AG09319 (cell line): Measurements from ENCODE around the gene UBFD1.

Experiments
- DNase-seq: peaks from one replicate; pipeline ENCODE4 v3.0.0-alpha.2; 2010; ENCODE audit warnings: low read depth; ENCODE audit errors: extremely low read depth
- TF ChIP-seq, protein P1 (sequence below): IDR thresholded peaks from 2 replicates; pipeline ENCODE4 v1.5.1; 2011; ENCODE audit warnings: low read depth, mild to moderate bottlenecking, inconsistent platforms, low read length, moderate library complexity

The UBFD1 gene

DNA sequence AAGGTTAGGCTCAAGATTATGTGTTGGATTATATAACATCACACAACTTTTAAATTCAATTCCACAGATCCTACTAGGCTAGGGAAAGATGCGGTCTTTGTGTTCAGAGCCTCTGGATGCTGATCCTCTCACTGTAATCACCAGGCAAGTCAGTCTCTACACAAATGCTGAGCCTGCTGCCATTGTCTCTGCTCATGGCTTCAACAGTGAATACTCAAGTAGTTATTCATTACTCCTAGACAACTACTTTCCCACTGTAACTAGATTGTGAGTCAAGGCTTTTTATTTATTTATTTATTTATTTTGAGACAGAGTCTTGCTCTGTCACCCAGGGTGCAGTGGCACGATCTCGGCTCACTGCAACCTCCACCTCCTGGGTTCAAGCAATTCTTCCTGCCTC lies 54.4 kb downstream of the UBFD1 start:
- TF ChIP-seq, protein P1, sequence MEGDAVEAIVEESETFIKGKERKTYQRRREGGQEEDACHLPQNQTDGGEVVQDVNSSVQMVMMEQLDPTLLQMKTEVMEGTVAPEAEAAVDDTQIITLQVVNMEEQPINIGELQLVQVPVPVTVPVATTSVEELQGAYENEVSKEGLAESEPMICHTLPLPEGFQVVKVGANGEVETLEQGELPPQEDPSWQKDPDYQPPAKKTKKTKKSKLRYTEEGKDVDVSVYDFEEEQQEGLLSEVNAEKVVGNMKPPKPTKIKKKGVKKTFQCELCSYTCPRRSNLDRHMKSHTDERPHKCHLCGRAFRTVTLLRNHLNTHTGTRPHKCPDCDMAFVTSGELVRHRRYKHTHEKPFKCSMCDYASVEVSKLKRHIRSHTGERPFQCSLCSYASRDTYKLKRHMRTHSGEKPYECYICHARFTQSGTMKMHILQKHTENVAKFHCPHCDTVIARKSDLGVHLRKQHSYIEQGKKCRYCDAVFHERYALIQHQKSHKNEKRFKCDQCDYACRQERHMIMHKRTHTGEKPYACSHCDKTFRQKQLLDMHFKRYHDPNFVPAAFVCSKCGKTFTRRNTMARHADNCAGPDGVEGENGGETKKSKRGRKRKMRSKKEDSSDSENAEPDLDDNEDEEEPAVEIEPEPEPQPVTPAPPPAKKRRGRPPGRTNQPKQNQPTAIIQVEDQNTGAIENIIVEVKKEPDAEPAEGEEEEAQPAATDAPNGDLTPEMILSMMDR, result no peak
- DNase-seq, result no peak

DNA sequence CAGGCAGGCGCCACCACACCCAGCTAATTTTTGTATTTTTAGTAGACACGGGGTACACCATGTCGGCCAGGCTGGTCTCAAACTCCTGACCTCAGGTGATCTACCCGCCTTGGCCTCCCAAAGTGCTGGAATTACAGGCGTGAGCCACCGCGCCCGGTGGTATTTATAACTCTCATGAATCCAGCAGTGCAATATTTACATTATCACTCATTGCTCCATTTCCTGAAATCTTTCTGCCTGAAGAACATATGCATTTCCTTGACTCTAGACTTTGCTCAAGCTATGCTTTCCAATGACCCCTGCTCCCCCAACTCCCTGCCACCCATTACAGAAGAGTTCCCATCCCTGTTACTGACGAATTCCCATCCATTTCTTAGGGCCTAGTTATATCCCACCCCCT lies 58.3 kb downstream of the UBFD1 start:
- DNase-seq, result no peak
- TF ChIP-seq, protein P1, result no peak
